Measurements from ENCODE around the gene SSTR3. TPM values are rescaled to one million over a fixed set of nuclear protein-coding genes. Genes with fewer than 3 reads are reported as not detected.
"Not testable (repeated sequence)": the region's sequence is repeated elsewhere in the genome, so short reads cannot be mapped to it uniquely, and the experiment has no call there.

The SSTR3 gene
- total RNA-seq, 2 donors from 2014 or later = 0.11 to 0.20 TPM

GRCh38 chr22:37202001-37202555 lies 10.2 kb downstream of the SSTR3 start:
- H3K27me3 ChIP-seq (ENCODE audit: control insufficient read depth, insufficient read depth, low read length, poor library complexity, severe bottlenecking) = no peaks in the 10 kb centered on the region
- no peaks in the 10 kb centered on the region for H3K9me3 ChIP-seq (ENCODE audit: control insufficient read depth, low read length)
- Mint-ChIP-seq H3K4me3 (no peak overlapping the region), H3K27ac (no peak overlapping the region), H3K9me3 (no peaks in the 10 kb centered on the region), H3K27me3 (ENCODE audit: insufficient read depth) (peaks cover 1% of the 10 kb centered on the region), H3K4me1 (peaks cover 18% of the 10 kb centered on the region), H3K36me3 (ENCODE audit: low read depth) (no peaks in the 10 kb centered on the region)
- H3K27ac ChIP-seq (ENCODE audit: low read depth, low read length) = no peak overlapping the region
- no peak overlapping the region for H3K4me3 ChIP-seq (ENCODE audit: low read length)
- no peaks in the 10 kb centered on the region for H3K36me3 ChIP-seq (ENCODE audit: control insufficient read depth, insufficient read depth, low read length)
- DNase-seq = no peak
- peak; percentile 36 for TF ChIP-seq CTCF (conservative IDR thresholded peaks at IDR 0.05)
- H3K9ac ChIP-seq (ENCODE audit: extremely low read depth, low read length, poor library complexity, severe bottlenecking) = no peak overlapping the region
- H3K4me1 ChIP-seq (ENCODE audit: control insufficient read depth, insufficient read depth, low read length) = peaks cover 9% of the 10 kb centered on the region
- WGBS, 2 experiments (ENCODE audit: insufficient coverage in 1 of 2, insufficient read length in 1 of 2) = 92% methylated on average over 3 to 5 of the region's 5 CpGs

DNA sequence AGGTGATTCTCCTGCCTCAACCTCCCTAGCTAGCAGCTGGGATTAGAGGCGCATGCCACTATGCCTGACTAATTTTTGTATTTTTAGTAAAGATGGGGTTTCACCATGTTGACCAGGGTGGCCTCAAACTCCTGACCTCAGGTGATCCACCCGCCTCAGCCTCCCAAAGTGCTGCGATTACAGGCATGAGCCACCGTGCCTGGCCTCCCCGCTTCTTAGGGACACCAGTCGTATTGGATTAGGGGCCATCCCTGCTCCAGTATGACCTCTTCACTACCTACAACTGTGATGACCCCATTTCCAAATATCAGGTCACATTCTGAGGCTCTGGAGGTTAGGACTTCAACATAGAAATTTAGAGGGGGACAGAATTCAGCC lies 10.8 kb downstream of the SSTR3 start:
- H3K9me3 Mint-ChIP-seq; H3K4me3 ChIP-seq (ENCODE audit: low read length); H3K4me3 Mint-ChIP-seq; H3K9me3 ChIP-seq (ENCODE audit: control insufficient read depth, low read length); H3K27me3 Mint-ChIP-seq (ENCODE audit: insufficient read depth); H3K9ac ChIP-seq (ENCODE audit: extremely low read depth, low read length, poor library complexity, severe bottlenecking); H3K27ac ChIP-seq (ENCODE audit: low read depth, low read length); H3K27ac Mint-ChIP-seq; DNase-seq; H3K36me3 ChIP-seq (ENCODE audit: control insufficient read depth, insufficient read depth, low read length); H3K27me3 ChIP-seq (ENCODE audit: control insufficient read depth, insufficient read depth, low read length, poor library complexity, severe bottlenecking); H3K36me3 Mint-ChIP-seq (ENCODE audit: low read depth): not testable (repeated sequence)
- H3K4me1 ChIP-seq (ENCODE audit: control insufficient read depth, insufficient read depth, low read length) = peaks cover 15% of the 10 kb centered on the region
- WGBS, 2 experiments (ENCODE audit: insufficient coverage in 1 of 2, insufficient read length in 1 of 2) = 80 to 96% methylated on average over 1 to 6 of the region's 6 CpGs
- peaks cover 25% of the 10 kb centered on the region for H3K4me1 Mint-ChIP-seq

GRCh38 chr22:37199760-37200108 lies 12.5 kb downstream of the SSTR3 start:
- H3K9ac ChIP-seq (ENCODE audit: extremely low read depth, low read length, poor library complexity, severe bottlenecking) = no peak overlapping the region
- no peaks in the 10 kb centered on the region for H3K9me3 ChIP-seq (ENCODE audit: control insufficient read depth, low read length)
- peaks cover 3% of the 10 kb centered on the region for H3K9me3 Mint-ChIP-seq
- H3K27ac ChIP-seq (ENCODE audit: low read depth, low read length) = no peak overlapping the region
- peak overlapping the region; percentile 70 for H3K4me3 Mint-ChIP-seq
- peaks cover 16% of the 10 kb centered on the region for H3K4me1 ChIP-seq (ENCODE audit: control insufficient read depth, insufficient read depth, low read length)
- no peaks in the 10 kb centered on the region for H3K36me3 ChIP-seq (ENCODE audit: control insufficient read depth, insufficient read depth, low read length)
- DNase-seq = no peak
- peak overlapping the region; percentile 66 for H3K27ac Mint-ChIP-seq
- no peak overlapping the region for H3K4me3 ChIP-seq (ENCODE audit: low read length)
- H3K4me1 Mint-ChIP-seq = peaks cover 27% of the 10 kb centered on the region
- H3K27me3 ChIP-seq (ENCODE audit: control insufficient read depth, insufficient read depth, low read length, poor library complexity, severe bottlenecking) = no peaks in the 10 kb centered on the region
- peaks cover 5% of the 10 kb centered on the region for H3K36me3 Mint-ChIP-seq (ENCODE audit: low read depth)
- TF ChIP-seq CTCF (conservative IDR thresholded peaks at IDR 0.05) = peak; percentile 49
- WGBS, 2 experiments (ENCODE audit: insufficient coverage in 1 of 2, insufficient read length in 1 of 2) = 55 to 58% methylated on average over 9 to 12 of the region's 12 CpGs
- H3K27me3 Mint-ChIP-seq (ENCODE audit: insufficient read depth) = peaks cover 1% of the 10 kb centered on the region

All from endodermal cell (in vitro differentiated cells).